ENCODE measurements around the gene CCNY.

DNA sequence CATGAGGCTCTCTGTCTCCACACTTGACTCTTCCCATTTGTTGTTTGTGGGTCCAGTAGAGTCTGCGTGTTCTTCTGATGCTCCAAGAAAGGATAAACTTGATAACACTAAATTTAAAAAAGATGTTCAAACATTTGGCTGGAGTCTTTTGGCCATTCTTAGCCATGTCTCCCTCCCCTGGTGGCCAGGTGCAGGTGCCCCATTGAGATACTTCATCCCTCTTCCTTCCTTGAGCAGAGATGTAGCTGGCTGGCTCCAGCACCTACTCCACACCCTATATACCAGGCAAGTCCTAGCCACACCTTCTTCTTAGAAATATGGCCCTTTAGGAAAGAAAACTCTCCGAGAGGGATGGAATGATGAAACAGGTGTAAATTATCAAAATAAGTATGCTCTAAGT lies 165.6 kb downstream of the CCNY start:
- no peak for TF ChIP-seq CTCF (IDR thresholded peaks at IDR 0.05; ENCODE audit: insufficient read depth, low read depth, low read length)
- no peak for TF ChIP-seq EZH2 (IDR thresholded peaks at IDR 0.05; ENCODE audit: insufficient read depth, low read length)

Data from astrocyte (in vitro differentiated cells and primary cell).